ENCODE results near the gene RAPGEF3. TPM values are rescaled to one million over a fixed set of nuclear protein-coding genes. Genes with fewer than 3 reads are reported as not detected.

Gene RAPGEF3
- total and polyA plus RNA-seq, 9 of the 15 experiments (the other 6 are each of a cell fraction or from before 2014, with no cell fraction given): 0.03 to 0.78 (median 0.37) TPM; not detected in 1

- no peak for TF ChIP-seq ZNF511 (CRISPR knock-in tag; IDR thresholded peaks at IDR 0.05)
- TF ChIP-seq ETV1 (tag; conservative IDR thresholded peaks at IDR 0.05; ENCODE audit: low read depth): no peak
- TF ChIP-seq HMG20A (CRISPR knock-in tag; conservative IDR thresholded peaks at IDR 0.05): no peak
- TF ChIP-seq ZNF239 (CRISPR knock-in tag; IDR thresholded peaks at IDR 0.05): no peak
- no peak for TF ChIP-seq POLR3A (IDR thresholded peaks at IDR 0.05; ENCODE audit: borderline replicate concordance, extremely low read depth, insufficient read depth, insufficient read length)
- no peak overlapping the region for H3K4me3 ChIP-seq
- no peaks in the 10 kb centered on the region for H3K9me1 ChIP-seq (ENCODE audit: control insufficient read depth, insufficient read depth, low read length)
- no peaks in the 10 kb centered on the region for H3K9me3 ChIP-seq (replicated peaks; ENCODE audit: control insufficient read depth, insufficient read depth, low read depth, low read length)
- FAIRE-seq (peak; percentile 29), DNase-seq (ENCODE audit: extremely low read depth in 1 of 4, low spot score in 3 of 4) (no peak), ATAC-seq (no peak)
- H3K79me2 ChIP-seq (ENCODE audit: control insufficient read depth, insufficient read depth, low read length): no peaks in the 10 kb centered on the region
- POLR2A ChIA-PET: interaction anchor here (0.5 to 1.2 kb wide), 9 partner anchors 9 to 1083 kb away, joined by 3 read pairs; no protein-coding TSS in a partner anchor
- intact Hi-C loops (cut with micrococcal nuclease): no loop called here
- H3K4me1 ChIP-seq (replicated peaks in 1 of 2; ENCODE audit: control insufficient read depth in 2 of 2, insufficient read depth in 2 of 2, low read length in 2 of 2): peaks cover 32 to 56% of the 10 kb centered on the region in 2 experiments
- no peak overlapping the region for H3K27ac ChIP-seq (ENCODE audit: extremely low read depth, low read depth, low read length)
- no TSS peak for BruUV-seq (replicated peaks)
- H3K9ac ChIP-seq (ENCODE audit: insufficient read depth in 1 of 2, low read depth in 2 of 2, low read length in 2 of 2): peak overlapping the region in 1 of 2 experiments; percentile 41; a peak in 1 of 4 replicates
- H4K20me1 ChIP-seq (replicated peaks; ENCODE audit: control insufficient read depth, insufficient read depth, low read length): no peaks in the 10 kb centered on the region
- H3K36me3 ChIP-seq (ENCODE audit: control insufficient read depth, insufficient read depth, low read length): no peaks in the 10 kb centered on the region
- peak overlapping the region; percentile 60 for H2AFZ ChIP-seq (ENCODE audit: low read depth, low read length)
- H3K27me3 ChIP-seq (ENCODE audit: control insufficient read depth in 2 of 2, insufficient read depth in 2 of 2, low read length in 2 of 2): no peaks in the 10 kb centered on the region
- 11% methylated on average over 4 of the region's 4 CpGs for WGBS (ENCODE audit: insufficient coverage, low coverage, missing lambda C conversion rate)
- in situ Hi-C loops (cut with MboI): no loop called here
- CTCF ChIA-PET (ENCODE audit: low intra/inter-chr PET ratio): no interaction called here
- H3K4me2 ChIP-seq (ENCODE audit: insufficient read depth, low read length): peak overlapping the region; percentile 10; the same call in 1 of the 2 replicates
Observed at GRCh38 chr12:47736216-47736615, 22.5 kb downstream of the RAPGEF3 start.

- WGBS (ENCODE audit: insufficient coverage, low coverage, missing lambda C conversion rate): 71% methylated on average over 10 of the region's 11 CpGs
- H3K4me3 ChIP-seq: no peak overlapping the region
- no peak for FAIRE-seq
- TF ChIP-seq ZNF644 (tag; IDR thresholded peaks at IDR 0.05; ENCODE audit: low read depth) (no peak), YY1 (IDR thresholded peaks at IDR 0.05; ENCODE audit: borderline replicate concordance in 1 of 3, control insufficient read depth in 1 of 3, extremely low read depth in 1 of 3, insufficient read depth in 3 of 3, insufficient read length in 1 of 3, insufficient replicate concordance in 2 of 3, low read depth in 1 of 3, low read length in 2 of 3) (no peak), ZNF133 (CRISPR knock-in tag; IDR thresholded peaks at IDR 0.05) (no peak), TRIM24 (IDR thresholded peaks at IDR 0.05) (no peak), ZBTB12 (CRISPR knock-in tag; IDR thresholded peaks at IDR 0.05) (no peak), DEAF1 (CRISPR knock-in tag; IDR thresholded peaks at IDR 0.05) (no peak)
Observed at GRCh38 chr12:47735649-47736048, 23.0 kb downstream of the RAPGEF3 start.

More at GRCh38 chr12:47735649-47736048, 23.0 kb downstream of the RAPGEF3 start:
- H3K27ac ChIP-seq (ENCODE audit: extremely low read depth, low read depth, low read length): no peak overlapping the region
- H2AFZ ChIP-seq (ENCODE audit: low read depth, low read length): no peak overlapping the region
- H3K4me1 ChIP-seq (replicated peaks in 1 of 2; ENCODE audit: control insufficient read depth in 2 of 2, insufficient read depth in 2 of 2, low read length in 2 of 2): peaks cover 32 to 51% of the 10 kb centered on the region in 2 experiments
- H3K27me3 ChIP-seq (ENCODE audit: control insufficient read depth in 2 of 2, insufficient read depth in 2 of 2, low read length in 2 of 2): no peaks in the 10 kb centered on the region
- ChIA-PET POLR2A (interaction anchor here (0.8 kb wide), 1 partner anchor 670 kb away, joined by 3 read pairs; no protein-coding TSS in a partner anchor), CTCF (ENCODE audit: low intra/inter-chr PET ratio) (no interaction called here)
- intact Hi-C loops (cut with micrococcal nuclease) (no loop called here), in situ Hi-C loops (cut with MboI) (no loop called here)
- no TSS peak for BruUV-seq (replicated peaks)
- no peaks in the 10 kb centered on the region for H3K9me3 ChIP-seq (replicated peaks; ENCODE audit: control insufficient read depth, insufficient read depth, low read depth, low read length)
- no peaks in the 10 kb centered on the region for H3K79me2 ChIP-seq (ENCODE audit: control insufficient read depth, insufficient read depth, low read length)
- no peak overlapping the region for H3K4me2 ChIP-seq (ENCODE audit: insufficient read depth, low read length)
- no peaks in the 10 kb centered on the region for H3K9me1 ChIP-seq (ENCODE audit: control insufficient read depth, insufficient read depth, low read length)
- H3K36me3 ChIP-seq (ENCODE audit: control insufficient read depth, insufficient read depth, low read length): no peaks in the 10 kb centered on the region
- no peak overlapping the region; a peak in 2 of 4 replicates for H3K9ac ChIP-seq (ENCODE audit: insufficient read depth in 1 of 2, low read depth in 2 of 2, low read length in 2 of 2)
- H4K20me1 ChIP-seq (replicated peaks; ENCODE audit: control insufficient read depth, insufficient read depth, low read length): no peaks in the 10 kb centered on the region
- no peak for DNase-seq (ENCODE audit: extremely low read depth in 1 of 4, low spot score in 3 of 4)
- no peak for ATAC-seq
